Liver (tissue), 9 donors: ENCODE measurements around the gene PLB1. TPM values are rescaled to one million over a fixed set of nuclear protein-coding genes. Genes with fewer than 3 reads are reported as not detected.

ENCODE experiments used
- DNase-seq: peaks from one replicate; pipeline ENCODE4 v3.0.0-alpha.2; 2017; ENCODE audit warnings: low spot score
- H3K27ac ChIP-seq, 2 donors: one replicate each; pipeline ENCODE4 v1.7.0; 2013; ENCODE audit warnings: inconsistent platforms in 2 of 2, low read length in 2 of 2, control low read depth in 1 of 2, low read depth in 1 of 2, mild to moderate bottlenecking in 1 of 2
- H3K27me3 ChIP-seq, 4 donors: one replicate each; pipeline versions ENCODE4 v1.6.1 to v1.7.0; 2013; ENCODE audit warnings: low read length in 3 of 4, inconsistent platforms in 1 of 4, mild to moderate bottlenecking in 1 of 4, moderate library complexity in 1 of 4; ENCODE audit not compliant: control insufficient read depth in 4 of 4, insufficient read depth in 4 of 4
- H3K36me3 ChIP-seq, 4 donors: one replicate each; pipeline versions ENCODE4 v1.6.1 to v1.7.0; 2013; ENCODE audit warnings: low read length in 3 of 4, mild to moderate bottlenecking in 3 of 4, low read depth in 1 of 4, moderate library complexity in 1 of 4; ENCODE audit not compliant: control insufficient read depth in 4 of 4, insufficient read depth in 3 of 4
- H3K4me1 ChIP-seq, 4 donors: one replicate each; pipeline versions ENCODE4 v1.6.1 to v1.7.0; 2013; ENCODE audit warnings: low read length in 3 of 4, mild to moderate bottlenecking in 3 of 4, moderate library complexity in 1 of 4; ENCODE audit not compliant: control insufficient read depth in 4 of 4, insufficient read depth in 4 of 4
- H3K4me3 ChIP-seq, 3 donors: one replicate each; pipeline versions ENCODE4 v1.6.1 to v1.7.0; 2013; ENCODE audit warnings: low read length in 3 of 3, control low read depth in 1 of 3, low read depth in 1 of 3, mild to moderate bottlenecking in 1 of 3
- H3K9ac ChIP-seq, 2 donors: one replicate each; pipeline ENCODE4 v1.7.0; 2013; ENCODE audit warnings: low read length in 2 of 2, mild to moderate bottlenecking in 2 of 2, moderate library complexity in 2 of 2, control low read depth in 1 of 2, low read depth in 1 of 2
- H3K9me3 ChIP-seq, 4 donors: one replicate each; pipeline versions ENCODE4 v1.6.1 to v1.7.0; 2013; ENCODE audit warnings: low read length in 3 of 4; ENCODE audit not compliant: control insufficient read depth in 4 of 4
- EGR1 ChIP-seq, 2 donors: IDR thresholded peaks; 2 replicates each; pipeline ENCODE4 v1.6.1; 2016 to 2018; ENCODE audit warnings: antibody characterized with exemption in 2 of 2, low read depth in 2 of 2
- FOXA1 ChIP-seq: IDR thresholded peaks from 2 replicates; pipeline ENCODE4 v1.6.1; 2016; ENCODE audit warnings: antibody characterized with exemption
- FOXA2 ChIP-seq: IDR thresholded peaks from 2 replicates; pipeline ENCODE4 v1.6.1; 2016; ENCODE audit warnings: antibody characterized with exemption
- GABPA ChIP-seq, 2 donors: IDR thresholded peaks in 1 of 2; conservative IDR thresholded peaks in 1 of 2; 2 replicates each; pipeline ENCODE4 v1.6.1; 2016; ENCODE audit warnings: antibody characterized with exemption in 2 of 2, mild to moderate bottlenecking in 1 of 2, moderate library complexity in 1 of 2
- HNF4A ChIP-seq, 2 donors: conservative IDR thresholded peaks; 2 replicates each; pipeline ENCODE4 v1.6.1; 2016; ENCODE audit warnings: antibody characterized with exemption in 2 of 2, mild to moderate bottlenecking in 2 of 2
- HNF4G ChIP-seq: IDR thresholded peaks from 2 replicates; pipeline ENCODE4 v1.6.1; 2016; ENCODE audit warnings: antibody characterized with exemption
- JUND ChIP-seq, 2 donors: IDR thresholded peaks; 2 replicates each; pipeline ENCODE4 v1.6.1; 2016; ENCODE audit warnings: antibody characterized with exemption in 2 of 2
- NR2F2 ChIP-seq: IDR thresholded peaks from 2 replicates; pipeline ENCODE4 v1.6.1; 2016; ENCODE audit warnings: antibody characterized with exemption
- RXRA ChIP-seq, 2 donors: IDR thresholded peaks; 2 replicates each; pipeline ENCODE4 v1.6.1; 2017 to 2018; ENCODE audit warnings: antibody characterized with exemption in 2 of 2, mild to moderate bottlenecking in 1 of 2
- TAF1 ChIP-seq: conservative IDR thresholded peaks from 2 replicates; pipeline ENCODE4 v1.6.1; 2016; ENCODE audit warnings: antibody characterized with exemption, mild to moderate bottlenecking
- YY1 ChIP-seq: IDR thresholded peaks from 2 replicates; pipeline ENCODE4 v1.6.1; 2016; ENCODE audit warnings: antibody characterized with exemption, mild to moderate bottlenecking
- WGBS: extraction: QIAGEN DNeasy Blood & Tissue Kit; methylation state at CpG from one replicate; pipeline ENCODE4 v1.1.7; 2013; 5-methylcytosine and 5-hydroxymethylcytosine counted together
- polyA plus RNA-seq, 2 donors: library from polyadenylated mRNA; stranded (reverse) in 1 of 2; unstranded in 1 of 2; fragments of 200-250 nt in 1 of 2; fragments of >200 nt in 1 of 2; fragmentation: Nextera tagmentation in 1 of 2; extraction: Ambion mirVana in 1 of 2; gene quantifications; one replicate each; pipeline versions ENCODE4 v1.2.1 to v1.2.3, GENCODE V29; 2013 to 2015
- total RNA-seq, 2 donors: library from RNA; depleted of rRNA; stranded (reverse); fragments of >200 nt; gene quantifications; one replicate each; pipeline ENCODE4 v1.2.3, GENCODE V29; 2014
- TF ChIP-seq, protein P1 (sequence below): fragments of 150-350 bp; IDR thresholded peaks from 2 replicates; pipeline ENCODE4 v1.5.1; 2017; ENCODE audit warnings: improper control_type of control experiment, low read depth, low read length; ENCODE audit not compliant: missing input control
- TF ChIP-seq, protein P2 (sequence below): IDR thresholded peaks from 2 replicates; pipeline ENCODE4 v1.6.1; 2016; ENCODE audit warnings: antibody characterized with exemption
- TF ChIP-seq, protein P3 (sequence below): IDR thresholded peaks from 2 replicates; pipeline ENCODE4 v1.6.1; 2016; ENCODE audit warnings: antibody characterized with exemption, mild to moderate bottlenecking
- TF ChIP-seq, protein P4 (sequence below): IDR thresholded peaks from 2 replicates; pipeline ENCODE4 v1.6.1; 2016; ENCODE audit warnings: antibody characterized with exemption
- TF ChIP-seq, protein P5 (sequence below): IDR thresholded peaks from 2 replicates; pipeline ENCODE4 v1.6.1; 2016; ENCODE audit warnings: antibody characterized with exemption
- donor health status: healthy.
- donor health status: healthy.
- donor health status: healthy.
- donor health status: healthy.
- donor health status: healthy.

The PLB1 gene
- total and polyA plus RNA-seq, 4 donors, result 0.58 to 4.5 (median 1.6) TPM

DNA sequence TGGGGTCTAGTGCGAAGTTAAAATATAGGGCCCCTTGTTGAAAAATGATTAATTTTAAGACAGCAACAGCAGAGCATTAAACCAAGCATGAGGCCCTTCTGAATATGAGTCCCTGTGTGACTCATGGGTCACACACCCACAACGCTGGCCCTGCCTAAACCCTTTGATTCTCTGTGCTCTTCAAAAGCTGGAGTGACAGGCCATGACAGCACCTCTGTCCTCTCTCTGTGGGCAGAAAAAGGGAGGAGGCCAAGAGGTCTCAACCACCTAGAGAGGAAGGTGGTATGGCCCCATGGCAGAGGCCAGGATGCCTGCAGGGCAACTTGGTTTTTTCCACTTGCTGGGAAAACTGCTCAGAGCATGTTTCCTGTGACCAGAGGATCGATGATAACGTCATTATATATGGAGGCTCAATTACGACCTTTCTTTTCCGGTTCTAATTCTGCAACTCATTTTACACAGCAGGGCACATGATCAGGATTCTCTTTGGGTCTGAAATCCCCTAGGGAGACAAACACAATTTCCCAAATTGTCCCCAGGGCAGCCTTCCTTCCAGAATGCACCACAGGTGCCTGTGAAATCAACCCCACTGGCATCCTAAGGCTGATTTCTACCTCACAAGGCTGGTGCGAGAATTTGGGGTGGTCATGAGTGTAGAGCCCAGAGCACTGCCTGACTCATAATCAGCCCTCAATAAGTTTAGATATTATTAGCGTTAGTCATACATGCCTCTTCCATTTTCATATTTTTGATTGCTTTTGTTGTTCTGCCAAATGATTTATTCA lies 153.8 kb downstream of the PLB1 start:
- H3K36me3 ChIP-seq, result no peaks in the 10 kb centered on the region
- DNase-seq, result no peak
- no peaks in the 10 kb centered on the region for H3K9me3 ChIP-seq
- peaks cover 0 to 5% (median 4%) of the 10 kb centered on the region in 4 donors for H3K4me1 ChIP-seq
- TF ChIP-seq NR2F2, result no peak
- TF ChIP-seq FOXA1, result no peak
- TF ChIP-seq, protein P1, sequence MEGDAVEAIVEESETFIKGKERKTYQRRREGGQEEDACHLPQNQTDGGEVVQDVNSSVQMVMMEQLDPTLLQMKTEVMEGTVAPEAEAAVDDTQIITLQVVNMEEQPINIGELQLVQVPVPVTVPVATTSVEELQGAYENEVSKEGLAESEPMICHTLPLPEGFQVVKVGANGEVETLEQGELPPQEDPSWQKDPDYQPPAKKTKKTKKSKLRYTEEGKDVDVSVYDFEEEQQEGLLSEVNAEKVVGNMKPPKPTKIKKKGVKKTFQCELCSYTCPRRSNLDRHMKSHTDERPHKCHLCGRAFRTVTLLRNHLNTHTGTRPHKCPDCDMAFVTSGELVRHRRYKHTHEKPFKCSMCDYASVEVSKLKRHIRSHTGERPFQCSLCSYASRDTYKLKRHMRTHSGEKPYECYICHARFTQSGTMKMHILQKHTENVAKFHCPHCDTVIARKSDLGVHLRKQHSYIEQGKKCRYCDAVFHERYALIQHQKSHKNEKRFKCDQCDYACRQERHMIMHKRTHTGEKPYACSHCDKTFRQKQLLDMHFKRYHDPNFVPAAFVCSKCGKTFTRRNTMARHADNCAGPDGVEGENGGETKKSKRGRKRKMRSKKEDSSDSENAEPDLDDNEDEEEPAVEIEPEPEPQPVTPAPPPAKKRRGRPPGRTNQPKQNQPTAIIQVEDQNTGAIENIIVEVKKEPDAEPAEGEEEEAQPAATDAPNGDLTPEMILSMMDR, result no peak
- no peaks in the 10 kb centered on the region for H3K27me3 ChIP-seq
- no peak overlapping the region for H3K4me3 ChIP-seq
- H3K27ac ChIP-seq, result no peak overlapping the region
- 87% methylated on average over 8 of the region's 8 CpGs for WGBS
- no peak overlapping the region for H3K9ac ChIP-seq

DNA sequence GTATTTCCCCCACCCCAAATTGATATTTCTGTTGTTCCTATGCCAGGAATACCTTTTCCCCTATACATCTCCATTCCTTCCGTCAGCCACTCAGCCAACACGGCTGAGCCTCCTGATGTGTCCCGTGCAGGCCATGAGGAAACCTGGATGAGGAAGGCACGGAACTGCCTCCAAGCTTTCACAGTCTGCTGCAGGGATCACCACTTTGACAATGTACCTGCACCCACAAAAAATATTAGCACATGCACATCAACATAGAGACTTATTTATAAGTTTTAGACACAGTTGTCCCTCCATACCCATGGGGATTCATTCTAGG lies 154.4 kb downstream of the PLB1 start:
- DNase-seq, result no peak
- H3K9ac ChIP-seq, result no peak overlapping the region
- no peaks in the 10 kb centered on the region for H3K9me3 ChIP-seq
- H3K27me3 ChIP-seq, result no peaks in the 10 kb centered on the region
- WGBS, result 90% methylated on average over 4 of the region's 4 CpGs
- H3K27ac ChIP-seq, result no peak overlapping the region
- no peaks in the 10 kb centered on the region for H3K36me3 ChIP-seq
- peaks cover under 1 to 10% (median 8%) of the 10 kb centered on the region in 4 donors for H3K4me1 ChIP-seq
- H3K4me3 ChIP-seq, result no peak overlapping the region
- no peak for TF ChIP-seq TAF1
- TF ChIP-seq RXRA (IDR thresholded peaks at IDR 0.05), result no peak
- TF ChIP-seq, protein P2, sequence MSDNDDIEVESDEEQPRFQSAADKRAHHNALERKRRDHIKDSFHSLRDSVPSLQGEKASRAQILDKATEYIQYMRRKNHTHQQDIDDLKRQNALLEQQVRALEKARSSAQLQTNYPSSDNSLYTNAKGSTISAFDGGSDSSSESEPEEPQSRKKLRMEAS, result no peak
- no peak for TF ChIP-seq HNF4A (conservative IDR thresholded peaks at IDR 0.05)
- TF ChIP-seq FOXA1, result no peak

DNA sequence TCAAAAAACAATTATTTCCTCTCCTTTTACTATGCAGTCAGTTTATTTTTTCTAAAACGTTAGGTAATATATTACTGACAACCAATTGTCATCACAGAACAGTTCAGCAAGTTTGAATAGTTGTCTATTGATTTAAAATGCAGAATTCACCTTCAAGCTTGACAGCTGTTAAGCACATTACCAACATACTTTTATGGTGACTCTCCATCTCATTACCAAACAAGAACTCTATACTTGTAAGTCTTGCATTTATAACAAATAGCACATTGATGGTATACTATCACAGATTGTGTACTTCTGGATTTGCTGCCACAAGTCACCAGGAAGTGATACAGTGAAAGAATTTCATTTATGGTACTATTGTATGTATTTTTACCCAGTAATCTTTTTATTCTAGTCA lies 156.4 kb downstream of the PLB1 start:
- no peak for DNase-seq
- WGBS, result 70% methylated on average over 1 of the region's 1 CpG
- H3K36me3 ChIP-seq, result no peaks in the 10 kb centered on the region
- H3K27me3 ChIP-seq, result no peaks in the 10 kb centered on the region
- H3K9ac ChIP-seq, result no peak overlapping the region
- H3K4me1 ChIP-seq, result peaks cover 2 to 14% (median 10%) of the 10 kb centered on the region in 4 donors
- no peak overlapping the region for H3K4me3 ChIP-seq
- H3K27ac ChIP-seq, result no peak overlapping the region
- no peaks in the 10 kb centered on the region for H3K9me3 ChIP-seq
- TF ChIP-seq HNF4G (no peak), FOXA1 (no peak), GABPA (IDR thresholded peaks at IDR 0.05 in 1 of 2, conservative IDR thresholded peaks at IDR 0.05 in 1 of 2) (no peak), HNF4A (conservative IDR thresholded peaks at IDR 0.05) (no peak), TAF1 (no peak), EGR1 (IDR thresholded peaks at IDR 0.05; ENCODE audit: low read depth in 2 of 2) (no peak), FOXA2 (no peak), RXRA (IDR thresholded peaks at IDR 0.05) (no peak), YY1 (no peak), JUND (IDR thresholded peaks at IDR 0.05) (no peak)
- TF ChIP-seq, protein P2, result no peak
- TF ChIP-seq, protein P3, sequence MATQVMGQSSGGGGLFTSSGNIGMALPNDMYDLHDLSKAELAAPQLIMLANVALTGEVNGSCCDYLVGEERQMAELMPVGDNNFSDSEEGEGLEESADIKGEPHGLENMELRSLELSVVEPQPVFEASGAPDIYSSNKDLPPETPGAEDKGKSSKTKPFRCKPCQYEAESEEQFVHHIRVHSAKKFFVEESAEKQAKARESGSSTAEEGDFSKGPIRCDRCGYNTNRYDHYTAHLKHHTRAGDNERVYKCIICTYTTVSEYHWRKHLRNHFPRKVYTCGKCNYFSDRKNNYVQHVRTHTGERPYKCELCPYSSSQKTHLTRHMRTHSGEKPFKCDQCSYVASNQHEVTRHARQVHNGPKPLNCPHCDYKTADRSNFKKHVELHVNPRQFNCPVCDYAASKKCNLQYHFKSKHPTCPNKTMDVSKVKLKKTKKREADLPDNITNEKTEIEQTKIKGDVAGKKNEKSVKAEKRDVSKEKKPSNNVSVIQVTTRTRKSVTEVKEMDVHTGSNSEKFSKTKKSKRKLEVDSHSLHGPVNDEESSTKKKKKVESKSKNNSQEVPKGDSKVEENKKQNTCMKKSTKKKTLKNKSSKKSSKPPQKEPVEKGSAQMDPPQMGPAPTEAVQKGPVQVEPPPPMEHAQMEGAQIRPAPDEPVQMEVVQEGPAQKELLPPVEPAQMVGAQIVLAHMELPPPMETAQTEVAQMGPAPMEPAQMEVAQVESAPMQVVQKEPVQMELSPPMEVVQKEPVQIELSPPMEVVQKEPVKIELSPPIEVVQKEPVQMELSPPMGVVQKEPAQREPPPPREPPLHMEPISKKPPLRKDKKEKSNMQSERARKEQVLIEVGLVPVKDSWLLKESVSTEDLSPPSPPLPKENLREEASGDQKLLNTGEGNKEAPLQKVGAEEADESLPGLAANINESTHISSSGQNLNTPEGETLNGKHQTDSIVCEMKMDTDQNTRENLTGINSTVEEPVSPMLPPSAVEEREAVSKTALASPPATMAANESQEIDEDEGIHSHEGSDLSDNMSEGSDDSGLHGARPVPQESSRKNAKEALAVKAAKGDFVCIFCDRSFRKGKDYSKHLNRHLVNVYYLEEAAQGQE, result no peak
- TF ChIP-seq, protein P4, sequence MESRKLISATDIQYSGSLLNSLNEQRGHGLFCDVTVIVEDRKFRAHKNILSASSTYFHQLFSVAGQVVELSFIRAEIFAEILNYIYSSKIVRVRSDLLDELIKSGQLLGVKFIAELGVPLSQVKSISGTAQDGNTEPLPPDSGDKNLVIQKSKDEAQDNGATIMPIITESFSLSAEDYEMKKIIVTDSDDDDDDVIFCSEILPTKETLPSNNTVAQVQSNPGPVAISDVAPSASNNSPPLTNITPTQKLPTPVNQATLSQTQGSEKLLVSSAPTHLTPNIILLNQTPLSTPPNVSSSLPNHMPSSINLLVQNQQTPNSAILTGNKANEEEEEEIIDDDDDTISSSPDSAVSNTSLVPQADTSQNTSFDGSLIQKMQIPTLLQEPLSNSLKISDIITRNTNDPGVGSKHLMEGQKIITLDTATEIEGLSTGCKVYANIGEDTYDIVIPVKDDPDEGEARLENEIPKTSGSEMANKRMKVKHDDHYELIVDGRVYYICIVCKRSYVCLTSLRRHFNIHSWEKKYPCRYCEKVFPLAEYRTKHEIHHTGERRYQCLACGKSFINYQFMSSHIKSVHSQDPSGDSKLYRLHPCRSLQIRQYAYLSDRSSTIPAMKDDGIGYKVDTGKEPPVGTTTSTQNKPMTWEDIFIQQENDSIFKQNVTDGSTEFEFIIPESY, result no peak
- TF ChIP-seq, protein P1, result no peak
- TF ChIP-seq, protein P5, sequence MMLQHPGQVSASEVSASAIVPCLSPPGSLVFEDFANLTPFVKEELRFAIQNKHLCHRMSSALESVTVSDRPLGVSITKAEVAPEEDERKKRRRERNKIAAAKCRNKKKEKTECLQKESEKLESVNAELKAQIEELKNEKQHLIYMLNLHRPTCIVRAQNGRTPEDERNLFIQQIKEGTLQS, result no peak
